Pancreas (tissue), 10 donors: Measurements from ENCODE around the gene BACE1-AS. TPM values are rescaled to one million over a fixed set of nuclear protein-coding genes. Genes with fewer than 3 reads are reported as not detected.
A peak's percentile ranks its signal among the peaks of the same experiment; 100 is the strongest.

ENCODE experiments used
- ATAC-seq, 4 donors: fragments of 200-7000 bp; cut with Tn5 transposase; one replicate each; pipeline versions ENCODE4 v1.8.0 to v1.9.1; 2020; ENCODE audit warnings: mild to moderate bottlenecking in 4 of 4, moderate library complexity in 4 of 4
- DNase-seq, 6 donors: peaks; one replicate each; pipeline ENCODE4 v3.0.0-alpha.2; 2020
- FAIRE-seq: peaks from 2 replicates; lab custom pipeline; 2012; peaks lifted over from hg19 to GRCh38; lab: Jason Lieb, UNC
- H3K27ac ChIP-seq, 4 donors: fragments of 200-600 bp; sonication (generic); 1 replicate in 3 of 4; 2 replicates in 1 of 4; pipeline versions ENCODE4 v1.5.0 to v1.8.0; 2020
- H3K27me3 ChIP-seq, 4 donors: fragments of 200-600 bp; one replicate each; pipeline ENCODE4 v1.8.0; 2021
- H3K36me3 ChIP-seq, 3 donors: fragments of 200-600 bp; sonication (generic) in 1 of 3; one replicate each; pipeline versions ENCODE4 v1.5.0 to v1.8.0; 2020 to 2021
- H3K4me1 ChIP-seq, 3 donors: fragments of 200-600 bp; one replicate each; pipeline ENCODE4 v1.8.0; 2021
- H3K4me3 ChIP-seq, 4 donors: fragments of 200-600 bp; sonication (generic) in 2 of 4; one replicate each; pipeline versions ENCODE4 v1.5.0 to v1.8.0; 2020 to 2021
- H3K9me3 ChIP-seq, 4 donors: fragments of 200-600 bp; one replicate each; pipeline ENCODE4 v1.8.0; 2021
- CTCF ChIP-seq, 4 donors: fragments of 200-600 bp; sonication (generic) in 3 of 4; IDR thresholded peaks; one replicate each; pipeline versions ENCODE4 v1.5.0 to v1.8.0; 2021; ENCODE audit warnings: antibody characterized with exemption in 4 of 4
- WGBS, 2 donors: extraction: QIAGEN DNeasy Blood & Tissue Kit; methylation state at CpG; one replicate each; pipeline ENCODE4 v1.1.7; 2013; 5-methylcytosine and 5-hydroxymethylcytosine counted together
- intact Hi-C, 3 donors: fragments of 100-400 bp; cut with DNase I; formaldehyde crosslinking; loops; one replicate each; pipeline versions ENCODE4 v1.11.1 to v1.14.2; 2022
- polyA plus RNA-seq, 2 donors: library from polyadenylated mRNA; stranded (reverse); fragments of 200-250 nt; gene quantifications; one replicate each; pipeline ENCODE4 v1.2.3, GENCODE V29; 2013
- total RNA-seq, 6 donors: library from RNA; stranded (reverse); fragmentation: NEBNext Ultra II Directional in 4 of 6; extraction: Animal tissue kit (Norgen Biotek cat#: 25700) in 4 of 6; gene quantifications; one replicate each; pipeline versions ENCODE4 v1.2.1 to v1.2.4, GENCODE V29; 2021 to 2023
- donor health status: healthy with polysubstance abuse.
- donor health status: DM: no; HTN: no; CAD: no; lungs with moderate emphysema.
- donor health status: DM: no; HTN: no; CAD: no.
- donor health status: control.
- donor health status: control.
- donor health status: Bipolar disorder and iron deficiency.
- donor health status: DM: yes; HTN: yes; CAD: no.
- donor health status: DM: no; HTN: no; CAD: no.
- donor health status: DM: no; HTN: no; CAD: no.
- donor health status: DM: yes; HTN: yes; CAD: no.

Gene BACE1-AS
- total and polyA plus RNA-seq, 8 donors = 2.8 to 9.1 (median 4.2) TPM

- WGBS, 2 donors = 42 to 60% methylated on average over 6 of the region's 6 CpGs
- H3K4me1 ChIP-seq = peaks cover under 1 to 29% (median 19%) of the 10 kb centered on the region in 3 donors
- FAIRE-seq (no peak), DNase-seq (no peak), ATAC-seq (no peak)
- no peak for TF ChIP-seq CTCF (IDR thresholded peaks at IDR 0.05)
- H3K36me3 ChIP-seq = peaks cover 0 to 4% (median 0%) of the 10 kb centered on the region in 3 donors
- peak overlapping the region in 1 of 4 donors; percentile 41 for H3K4me3 ChIP-seq
- H3K27me3 ChIP-seq = no peaks in the 10 kb centered on the region
- H3K9me3 ChIP-seq = no peaks in the 10 kb centered on the region
- H3K27ac ChIP-seq = peak overlapping the region in 3 of 4 donors; percentile 13 to 92 (median 21)
- intact Hi-C loops = no loop called here
Observed at GRCh38 chr11:117296881-117297280, 5.7 kb downstream of the BACE1-AS start.

- DNase-seq (no peak), FAIRE-seq (no peak), ATAC-seq (peak; percentile 24 to 39 (median 25))
- Histone ChIP-seq H3K27ac (peak overlapping the region; percentile 73 to 92 (median 82)), H3K27me3 (no peaks in the 10 kb centered on the region), H3K4me1 (peaks cover 1 to 29% (median 20%) of the 10 kb centered on the region in 3 donors), H3K36me3 (peaks cover 0 to 4% (median 0%) of the 10 kb centered on the region in 3 donors), H3K4me3 (peak overlapping the region in 3 of 4 donors; percentile 5 to 41 (median 24)), H3K9me3 (no peaks in the 10 kb centered on the region)
- intact Hi-C loops = no loop called here
- TF ChIP-seq CTCF (IDR thresholded peaks at IDR 0.05) = no peak
- 37 to 57% methylated on average over 8 of the region's 8 CpGs for WGBS, 2 donors
Observed at GRCh38 chr11:117298195-117298594, 7.0 kb downstream of the BACE1-AS start.

- Histone ChIP-seq H3K9me3 (no peaks in the 10 kb centered on the region), H3K27ac (peak overlapping the region; percentile 73 to 92 (median 82)), H3K36me3 (peaks cover 0 to 4% (median 0%) of the 10 kb centered on the region in 3 donors), H3K27me3 (no peaks in the 10 kb centered on the region), H3K4me1 (peaks cover 5 to 32% (median 29%) of the 10 kb centered on the region in 3 donors), H3K4me3 (peak overlapping the region in 2 of 4 donors; percentile 24 to 41)
- TF ChIP-seq CTCF (IDR thresholded peaks at IDR 0.05) = no peak
- FAIRE-seq (no peak), DNase-seq (peak; percentile 62 to 87 (median 78)), ATAC-seq (peak; percentile 69 to 81 (median 76))
- intact Hi-C loops = no loop called here
- WGBS, 2 donors = 11 to 12% methylated on average over 12 of the region's 12 CpGs
Observed at GRCh38 chr11:117299351-117300282, 8.5 kb downstream of the BACE1-AS start.

GRCh38 chr11:117300283-117300663 is 9.1 kb downstream of the BACE1-AS start:
- Histone ChIP-seq H3K4me1 (peaks cover 12 to 33% (median 32%) of the 10 kb centered on the region in 3 donors), H3K9me3 (no peaks in the 10 kb centered on the region), H3K4me3 (peak overlapping the region in 2 of 4 donors; percentile 24 to 41), H3K36me3 (peaks cover 0 to 4% (median 0%) of the 10 kb centered on the region in 3 donors), H3K27me3 (no peaks in the 10 kb centered on the region), H3K27ac (peak overlapping the region; percentile 73 to 92 (median 82))
- no peak for FAIRE-seq
- TF ChIP-seq CTCF (IDR thresholded peaks at IDR 0.05) = no peak
- peak; percentile 35 to 65 (median 58) for ATAC-seq
- intact Hi-C loops = no loop called here
- peak; percentile 56 to 84 (median 75) for DNase-seq
- WGBS, 2 donors = 9 to 11% methylated on average over 17 of the region's 17 CpGs
